Colonic mucosa (tissue), 4 donors: Measurements from ENCODE around the gene PAPPA. TPM values are rescaled to one million over a fixed set of nuclear protein-coding genes. Genes with fewer than 3 reads are reported as not detected.

ENCODE experiments used
- DNase-seq: peaks from one replicate; pipeline ENCODE4 v3.0.0-alpha.2; 2020
- H3K27ac ChIP-seq: fragments of 200-600 bp; one replicate; pipeline ENCODE4 v1.8.0; 2021
- H3K27me3 ChIP-seq: fragments of 200-600 bp; one replicate; pipeline ENCODE4 v1.8.0; 2021
- H3K36me3 ChIP-seq: fragments of 200-600 bp; one replicate; pipeline ENCODE4 v1.8.0; 2021
- H3K4me1 ChIP-seq: fragments of 200-600 bp; one replicate; pipeline ENCODE4 v1.8.0; 2021; ENCODE audit warnings: mild to moderate bottlenecking
- H3K4me3 ChIP-seq: fragments of 200-600 bp; one replicate; pipeline ENCODE4 v1.8.0; 2021
- H3K9ac ChIP-seq, 2 donors: one replicate each; pipeline ENCODE4 v1.7.0; 2013; ENCODE audit warnings: control low read depth in 2 of 2, low read depth in 2 of 2, low read length in 2 of 2
- H3K9me3 ChIP-seq: fragments of 200-600 bp; one replicate; pipeline ENCODE4 v1.8.0; 2021
- CTCF ChIP-seq: fragments of 200-600 bp; IDR thresholded peaks from one replicate; pipeline ENCODE4 v1.8.0; 2022; ENCODE audit warnings: antibody characterized with exemption, mild to moderate bottlenecking
- intact Hi-C: fragments of 100-400 bp; cut with DNase I; formaldehyde crosslinking; loops from one replicate; pipeline ENCODE4 v1.14.1; 2022
- total RNA-seq, 2 donors: library from RNA; stranded (reverse); fragmentation: NEBNext Ultra II Directional in 1 of 2; extraction: Animal tissue kit (Norgen Biotek cat#: 25700) in 1 of 2; gene quantifications; one replicate each; pipeline ENCODE4 v1.2.1, GENCODE V29; 2021
- donor health status: healthy.
- donor health status: DM: no; HTN: no; CAD: no.
- donor health status: DM: no; HTN: no; CAD: no.

Gene PAPPA
- total RNA-seq, 2 donors from 2014 or later = 0.99 to 1.2 TPM

- DNase-seq = no peak
- no peaks in the 10 kb centered on the region for H3K9me3 ChIP-seq
- no peaks in the 10 kb centered on the region for H3K36me3 ChIP-seq
- TF ChIP-seq CTCF = no peak
- no peak overlapping the region for H3K9ac ChIP-seq
- no peaks in the 10 kb centered on the region for H3K27me3 ChIP-seq
- no peak overlapping the region for H3K27ac ChIP-seq
- H3K4me3 ChIP-seq = no peak overlapping the region
- intact Hi-C loops = no loop called here
- H3K4me1 ChIP-seq = no peaks in the 10 kb centered on the region
Observed at GRCh38 chr9:116181853-116182610, 28.4 kb downstream of the PAPPA start.

- DNase-seq = no peak
- H3K4me3 ChIP-seq = no peak overlapping the region
- H3K27ac ChIP-seq = no peak overlapping the region
- H3K4me1 ChIP-seq = no peaks in the 10 kb centered on the region
- H3K9ac ChIP-seq = no peak overlapping the region
- H3K27me3 ChIP-seq = no peaks in the 10 kb centered on the region
- no peaks in the 10 kb centered on the region for H3K36me3 ChIP-seq
- TF ChIP-seq CTCF = no peak
- H3K9me3 ChIP-seq = no peaks in the 10 kb centered on the region
- intact Hi-C loops = no loop called here
Observed at GRCh38 chr9:116182876-116183275, 29.3 kb downstream of the PAPPA start.

GRCh38 chr9:116187570-116188170 lies 34.1 kb downstream of the PAPPA start:
- Histone ChIP-seq H3K9me3 (no peaks in the 10 kb centered on the region), H3K36me3 (no peaks in the 10 kb centered on the region), H3K4me3 (no peak overlapping the region), H3K9ac (no peak overlapping the region), H3K27ac (no peak overlapping the region), H3K27me3 (no peaks in the 10 kb centered on the region), H3K4me1 (no peaks in the 10 kb centered on the region)
- TF ChIP-seq CTCF = no peak
- intact Hi-C loops = no loop called here
- no peak for DNase-seq

GRCh38 chr9:116189683-116190082 lies 36.1 kb downstream of the PAPPA start:
- intact Hi-C loops = no loop called here
- Histone ChIP-seq H3K4me3 (no peak overlapping the region), H3K9ac (no peak overlapping the region), H3K36me3 (no peaks in the 10 kb centered on the region), H3K9me3 (no peaks in the 10 kb centered on the region), H3K27ac (no peak overlapping the region), H3K27me3 (no peaks in the 10 kb centered on the region), H3K4me1 (no peaks in the 10 kb centered on the region)
- TF ChIP-seq CTCF = no peak
- no peak for DNase-seq

- no peak overlapping the region for H3K27ac ChIP-seq
- DNase-seq = no peak
Observed at GRCh38 chr9:116190637-116191396, 37.2 kb downstream of the PAPPA start.

More at GRCh38 chr9:116190637-116191396, 37.2 kb downstream of the PAPPA start:
- Histone ChIP-seq H3K4me1 (no peaks in the 10 kb centered on the region), H3K9ac (no peak overlapping the region), H3K9me3 (no peaks in the 10 kb centered on the region), H3K36me3 (no peaks in the 10 kb centered on the region), H3K4me3 (no peak overlapping the region), H3K27me3 (no peaks in the 10 kb centered on the region)
- intact Hi-C loops = no loop called here
- no peak for TF ChIP-seq CTCF
